ENCODE measurements around the gene TPSD1.
"Not testable (repeated sequence)": the region's sequence is repeated elsewhere in the genome, so short reads cannot be mapped to it uniquely, and the experiment has no call there.

Gene TPSD1

DNA sequence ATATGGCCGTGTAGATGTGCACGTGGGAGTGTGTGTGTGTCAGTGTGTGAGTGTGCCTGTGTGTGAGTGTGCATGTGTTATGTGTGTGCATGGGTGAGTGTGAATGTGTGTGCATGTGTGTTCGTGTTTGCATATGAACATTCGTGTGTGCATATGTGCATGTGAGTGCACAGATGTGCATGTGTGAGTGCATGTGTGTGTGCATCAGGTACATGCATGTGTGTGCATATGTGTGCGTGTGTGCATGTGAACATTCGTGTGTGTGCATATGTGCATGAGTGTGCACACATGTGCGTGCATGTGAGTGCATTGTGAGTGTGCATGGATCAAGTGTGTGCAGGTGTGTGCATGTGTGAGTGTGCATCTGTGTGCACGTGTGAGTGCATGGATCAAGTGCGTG is 17.9 kb upstream of the TPSD1 start:
- Histone ChIP-seq H4K20me1 (ENCODE audit: low read depth, low read length) (no peaks in the 10 kb centered on the region), H3K4me2 (ENCODE audit: low read depth, low read length, poor library complexity, severe bottlenecking) (no peak overlapping the region), H3K9ac (ENCODE audit: low read length) (no peak overlapping the region), H2AFZ (ENCODE audit: low read depth, low read length, severe bottlenecking) (no peak overlapping the region), H3K4me3 (ENCODE audit: insufficient read depth, low read length, poor library complexity, severe bottlenecking) (no peak overlapping the region), H3F3A (ENCODE audit: insufficient read depth) (no peaks in the 10 kb centered on the region), H3K9me3 (ENCODE audit: insufficient read depth, low read length) (no peaks in the 10 kb centered on the region), H3K9me2 (replicated peaks; ENCODE audit: insufficient read depth, low read length) (no peaks in the 10 kb centered on the region), H3K79me2 (ENCODE audit: insufficient read depth, low read length) (no peaks in the 10 kb centered on the region), H3K36me3 (ENCODE audit: low read length) (no peaks in the 10 kb centered on the region), H3K27ac (ENCODE audit: low read depth, low read length) (no peak overlapping the region), H3K27me3 (ENCODE audit: low read length) (no peaks in the 10 kb centered on the region)
- TF ChIP-seq, protein P1, sequence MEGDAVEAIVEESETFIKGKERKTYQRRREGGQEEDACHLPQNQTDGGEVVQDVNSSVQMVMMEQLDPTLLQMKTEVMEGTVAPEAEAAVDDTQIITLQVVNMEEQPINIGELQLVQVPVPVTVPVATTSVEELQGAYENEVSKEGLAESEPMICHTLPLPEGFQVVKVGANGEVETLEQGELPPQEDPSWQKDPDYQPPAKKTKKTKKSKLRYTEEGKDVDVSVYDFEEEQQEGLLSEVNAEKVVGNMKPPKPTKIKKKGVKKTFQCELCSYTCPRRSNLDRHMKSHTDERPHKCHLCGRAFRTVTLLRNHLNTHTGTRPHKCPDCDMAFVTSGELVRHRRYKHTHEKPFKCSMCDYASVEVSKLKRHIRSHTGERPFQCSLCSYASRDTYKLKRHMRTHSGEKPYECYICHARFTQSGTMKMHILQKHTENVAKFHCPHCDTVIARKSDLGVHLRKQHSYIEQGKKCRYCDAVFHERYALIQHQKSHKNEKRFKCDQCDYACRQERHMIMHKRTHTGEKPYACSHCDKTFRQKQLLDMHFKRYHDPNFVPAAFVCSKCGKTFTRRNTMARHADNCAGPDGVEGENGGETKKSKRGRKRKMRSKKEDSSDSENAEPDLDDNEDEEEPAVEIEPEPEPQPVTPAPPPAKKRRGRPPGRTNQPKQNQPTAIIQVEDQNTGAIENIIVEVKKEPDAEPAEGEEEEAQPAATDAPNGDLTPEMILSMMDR (IDR thresholded peaks at IDR 0.05; ENCODE audit: insufficient read depth, low read length, poor library complexity, severe bottlenecking): no peak

GRCh38 chr16:1238909-1239308 is 17.0 kb upstream of the TPSD1 start:
- H3K9ac ChIP-seq (ENCODE audit: low read length); H3F3A ChIP-seq (ENCODE audit: insufficient read depth); H4K20me1 ChIP-seq (ENCODE audit: low read depth, low read length); H3K9me2 ChIP-seq (replicated peaks; ENCODE audit: insufficient read depth, low read length); H2AFZ ChIP-seq (ENCODE audit: low read depth, low read length, severe bottlenecking); H3K36me3 ChIP-seq (ENCODE audit: low read length); H3K27me3 ChIP-seq (ENCODE audit: low read length); H3K9me3 ChIP-seq (ENCODE audit: insufficient read depth, low read length); H3K27ac ChIP-seq (ENCODE audit: low read depth, low read length); H3K4me3 ChIP-seq (ENCODE audit: insufficient read depth, low read length, poor library complexity, severe bottlenecking); H3K4me2 ChIP-seq (ENCODE audit: low read depth, low read length, poor library complexity, severe bottlenecking); H3K79me2 ChIP-seq (ENCODE audit: insufficient read depth, low read length): not testable (repeated sequence)

- not testable (repeated sequence) for H4K20me1 ChIP-seq (ENCODE audit: low read depth, low read length); H3F3A ChIP-seq (ENCODE audit: insufficient read depth); H3K9me3 ChIP-seq (ENCODE audit: insufficient read depth, low read length); H3K4me2 ChIP-seq (ENCODE audit: low read depth, low read length, poor library complexity, severe bottlenecking); H3K36me3 ChIP-seq (ENCODE audit: low read length); H3K4me3 ChIP-seq (ENCODE audit: insufficient read depth, low read length, poor library complexity, severe bottlenecking); H3K9me2 ChIP-seq (replicated peaks; ENCODE audit: insufficient read depth, low read length); H3K27me3 ChIP-seq (ENCODE audit: low read length); H2AFZ ChIP-seq (ENCODE audit: low read depth, low read length, severe bottlenecking); H3K27ac ChIP-seq (ENCODE audit: low read depth, low read length); H3K9ac ChIP-seq (ENCODE audit: low read length); H3K79me2 ChIP-seq (ENCODE audit: insufficient read depth, low read length)
Observed at GRCh38 chr16:1239575-1239974, 16.3 kb upstream of the TPSD1 start.

DNA sequence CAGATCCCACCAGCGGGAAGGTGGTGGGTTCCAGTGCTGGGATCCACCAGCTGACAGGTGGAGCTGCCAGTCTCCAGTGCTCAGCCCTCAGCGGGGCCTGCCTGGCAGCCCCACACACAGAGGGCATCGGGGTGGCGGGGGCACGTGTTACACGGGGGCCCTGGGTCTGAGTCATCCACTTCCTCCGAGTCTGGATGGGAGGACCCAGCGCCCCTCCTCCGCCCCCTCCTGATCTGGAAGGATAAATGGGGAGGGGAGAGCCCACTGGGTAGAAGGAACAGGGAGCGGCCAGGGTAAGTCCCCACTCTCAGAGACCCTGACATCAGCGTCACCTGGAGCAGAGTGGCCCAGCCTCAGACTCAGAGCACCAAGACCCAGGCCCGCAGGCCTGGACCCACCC is 15.4 kb upstream of the TPSD1 start, which contains the start of gene TPSAB1:
Gene TPSAB1, plus strand, starts transcription at position 270 of the 400 bp plus-strand sequence. CDS start 234 bp downstream, outside the sequence.
- H3F3A ChIP-seq (ENCODE audit: insufficient read depth); H4K20me1 ChIP-seq (ENCODE audit: low read depth, low read length); H3K9me3 ChIP-seq (ENCODE audit: insufficient read depth, low read length); H3K27me3 ChIP-seq (ENCODE audit: low read length); H3K9me2 ChIP-seq (replicated peaks; ENCODE audit: insufficient read depth, low read length); H3K27ac ChIP-seq (ENCODE audit: low read depth, low read length); H3K79me2 ChIP-seq (ENCODE audit: insufficient read depth, low read length); H3K4me3 ChIP-seq (ENCODE audit: insufficient read depth, low read length, poor library complexity, severe bottlenecking); H2AFZ ChIP-seq (ENCODE audit: low read depth, low read length, severe bottlenecking); H3K36me3 ChIP-seq (ENCODE audit: low read length); H3K4me2 ChIP-seq (ENCODE audit: low read depth, low read length, poor library complexity, severe bottlenecking); H3K9ac ChIP-seq (ENCODE audit: low read length): not testable (repeated sequence)

- H4K20me1 ChIP-seq (ENCODE audit: low read depth, low read length); H2AFZ ChIP-seq (ENCODE audit: low read depth, low read length, severe bottlenecking): not testable (repeated sequence)
Observed at GRCh38 chr16:1241081-1241480, 14.8 kb upstream of the TPSD1 start.

DNA sequence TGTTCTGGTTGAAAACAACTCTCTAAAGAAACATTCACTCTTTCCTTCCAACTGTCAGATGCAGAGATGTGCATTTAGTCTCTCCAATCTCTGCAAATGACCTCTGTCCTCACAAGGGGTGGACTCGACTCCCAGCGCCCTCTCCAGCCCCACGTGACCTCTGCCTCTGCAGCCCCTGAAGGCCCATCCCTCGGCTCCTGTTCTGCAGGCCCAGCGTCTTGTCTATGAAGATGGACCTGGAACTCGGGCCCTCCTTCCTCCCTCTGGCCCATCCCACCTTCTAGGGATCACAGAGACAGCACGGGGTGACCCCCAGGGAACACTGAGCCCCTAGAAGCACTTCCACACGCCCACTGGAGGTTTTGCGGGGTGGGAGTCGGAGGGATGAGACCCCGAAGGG is 12.5 kb upstream of the TPSD1 start:
- H3K4me2 ChIP-seq (ENCODE audit: low read depth, low read length, poor library complexity, severe bottlenecking); H3K4me3 ChIP-seq (ENCODE audit: insufficient read depth, low read length, poor library complexity, severe bottlenecking); H4K20me1 ChIP-seq (ENCODE audit: low read depth, low read length); H3F3A ChIP-seq (ENCODE audit: insufficient read depth); H3K9me2 ChIP-seq (replicated peaks; ENCODE audit: insufficient read depth, low read length); H3K9ac ChIP-seq (ENCODE audit: low read length); H3K79me2 ChIP-seq (ENCODE audit: insufficient read depth, low read length); H3K36me3 ChIP-seq (ENCODE audit: low read length); H3K27me3 ChIP-seq (ENCODE audit: low read length); H3K9me3 ChIP-seq (ENCODE audit: insufficient read depth, low read length); H2AFZ ChIP-seq (ENCODE audit: low read depth, low read length, severe bottlenecking); H3K27ac ChIP-seq (ENCODE audit: low read depth, low read length): not testable (repeated sequence)

More at GRCh38 chr16:1241081-1241480, 14.8 kb upstream of the TPSD1 start:
- not testable (repeated sequence) for H3K79me2 ChIP-seq (ENCODE audit: insufficient read depth, low read length); H3K27me3 ChIP-seq (ENCODE audit: low read length); H3K9me3 ChIP-seq (ENCODE audit: insufficient read depth, low read length); H3K27ac ChIP-seq (ENCODE audit: low read depth, low read length); H3K9me2 ChIP-seq (replicated peaks; ENCODE audit: insufficient read depth, low read length); H3F3A ChIP-seq (ENCODE audit: insufficient read depth); H3K4me3 ChIP-seq (ENCODE audit: insufficient read depth, low read length, poor library complexity, severe bottlenecking); H3K4me2 ChIP-seq (ENCODE audit: low read depth, low read length, poor library complexity, severe bottlenecking); H3K9ac ChIP-seq (ENCODE audit: low read length); H3K36me3 ChIP-seq (ENCODE audit: low read length)

DNA sequence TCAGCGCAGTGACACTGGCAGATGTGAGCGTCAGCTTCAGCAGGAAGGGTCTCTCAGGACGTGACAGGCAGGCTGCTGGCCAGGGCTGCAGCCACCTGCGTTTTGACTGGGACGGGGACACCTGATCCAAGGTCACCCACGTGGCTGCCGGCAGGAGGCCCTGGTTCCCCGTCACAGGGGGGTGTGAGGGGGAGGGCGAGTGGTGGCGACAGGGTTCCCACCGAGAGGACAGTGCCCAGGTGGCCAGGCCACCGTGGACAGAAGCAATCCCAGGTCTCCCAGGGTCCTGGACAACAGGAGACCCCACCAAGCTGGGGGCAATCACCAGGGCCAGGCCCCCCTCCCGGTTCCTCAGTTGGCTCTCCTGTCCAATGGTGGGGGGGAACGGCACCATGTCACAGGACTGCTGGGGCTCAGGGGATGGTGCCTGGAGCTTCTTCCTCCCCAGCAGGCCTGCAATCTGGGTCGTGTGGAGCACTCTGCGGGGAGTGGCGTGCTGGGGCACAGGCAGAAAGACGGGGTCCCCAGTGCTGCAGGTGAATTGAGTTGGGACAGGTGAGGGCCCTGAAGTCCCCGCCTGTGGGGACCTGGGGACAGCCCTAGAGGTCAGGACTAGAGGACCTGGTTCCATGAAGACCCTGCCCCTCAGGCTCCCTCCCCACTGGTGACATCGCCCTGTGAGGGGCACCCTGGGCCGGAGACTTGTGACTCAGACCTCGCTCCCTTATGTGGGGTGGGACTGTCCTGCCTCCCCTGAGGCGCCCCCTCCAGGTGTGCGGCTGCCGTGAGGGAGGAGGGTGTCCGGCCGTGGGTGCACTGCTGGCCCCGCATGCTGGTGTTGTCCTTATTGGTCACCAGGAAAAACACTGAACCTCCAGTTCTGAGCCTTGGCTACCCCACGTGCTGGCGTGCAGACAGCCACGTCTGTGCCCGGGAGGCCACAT is 11.7 kb upstream of the TPSD1 start:
- not testable (repeated sequence) for H3K79me2 ChIP-seq (ENCODE audit: insufficient read depth, low read length); H3K4me3 ChIP-seq (ENCODE audit: insufficient read depth, low read length, poor library complexity, severe bottlenecking); H3K9ac ChIP-seq (ENCODE audit: low read length); H3K4me2 ChIP-seq (ENCODE audit: low read depth, low read length, poor library complexity, severe bottlenecking); H3K27me3 ChIP-seq (ENCODE audit: low read length); H4K20me1 ChIP-seq (ENCODE audit: low read depth, low read length); H3K36me3 ChIP-seq (ENCODE audit: low read length); H3F3A ChIP-seq (ENCODE audit: insufficient read depth); H3K9me2 ChIP-seq (replicated peaks; ENCODE audit: insufficient read depth, low read length); H3K9me3 ChIP-seq (ENCODE audit: insufficient read depth, low read length); H3K27ac ChIP-seq (ENCODE audit: low read depth, low read length); H2AFZ ChIP-seq (ENCODE audit: low read depth, low read length, severe bottlenecking)

All from SU-DHL-6 (cell line).